GM23338 (cell line): ENCODE measurements around the gene LCE1A. TPM values are rescaled to one million over a fixed set of nuclear protein-coding genes. Genes with fewer than 3 reads are reported as not detected.

ENCODE experiments used
- NANOG ChIP-seq: IDR thresholded peaks from 2 replicates; pipeline ENCODE4 v1.6.1; 2016; ENCODE audit warnings: antibody characterized with exemption, borderline replicate concordance
- polyA plus RNA-seq: library from polyadenylated mRNA; unstranded; fragments of >200 nt; fragmentation: Nextera tagmentation; extraction: Ambion mirVana; gene quantifications from 2 replicates; pipeline ENCODE4 v1.2.1, GENCODE V29; 2016
- total RNA-seq: library from RNA; depleted of rRNA; stranded (reverse); fragments of >200 nt; shearing (Covaris generic); gene quantifications from 2 replicates; pipeline ENCODE4 v1.2.3, GENCODE V29; 2014; rRNA removed
- TF ChIP-seq, protein P1 (sequence below): IDR thresholded peaks from 2 replicates; pipeline ENCODE4 v1.6.1; 2016; ENCODE audit warnings: antibody characterized with exemption

The LCE1A gene
- total and polyA plus RNA-seq, 2 experiments from 2014 or later: not detected

DNA sequence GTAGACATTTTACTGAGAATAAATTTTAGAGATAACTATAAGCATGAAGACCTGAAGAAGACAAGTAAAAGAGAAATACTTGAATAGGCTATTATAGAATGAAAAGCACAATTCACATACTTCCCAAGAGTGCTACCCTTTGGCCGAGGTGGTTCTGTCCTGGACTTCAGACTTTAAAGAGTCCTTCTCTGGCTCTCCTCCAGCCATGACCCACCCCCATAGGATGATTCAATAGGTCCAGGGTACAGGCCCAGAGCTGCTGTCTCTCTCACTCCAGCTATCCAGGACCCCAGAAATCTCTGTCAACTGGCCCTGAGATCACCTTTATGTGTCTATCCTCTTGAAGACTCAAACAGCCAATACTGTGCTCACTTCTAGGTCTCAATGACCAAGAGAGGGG lies 49.6 kb downstream of the LCE1A start (continued):
- TF ChIP-seq, protein P1, sequence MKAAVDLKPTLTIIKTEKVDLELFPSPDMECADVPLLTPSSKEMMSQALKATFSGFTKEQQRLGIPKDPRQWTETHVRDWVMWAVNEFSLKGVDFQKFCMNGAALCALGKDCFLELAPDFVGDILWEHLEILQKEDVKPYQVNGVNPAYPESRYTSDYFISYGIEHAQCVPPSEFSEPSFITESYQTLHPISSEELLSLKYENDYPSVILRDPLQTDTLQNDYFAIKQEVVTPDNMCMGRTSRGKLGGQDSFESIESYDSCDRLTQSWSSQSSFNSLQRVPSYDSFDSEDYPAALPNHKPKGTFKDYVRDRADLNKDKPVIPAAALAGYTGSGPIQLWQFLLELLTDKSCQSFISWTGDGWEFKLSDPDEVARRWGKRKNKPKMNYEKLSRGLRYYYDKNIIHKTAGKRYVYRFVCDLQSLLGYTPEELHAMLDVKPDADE: no peak
- TF ChIP-seq NANOG: no peak

Other genes starting within 250 kb of the LCE1A start
- not detected in 2 replicates for gene LCE3D, start 247.0 kb upstream of the LCE1A start, total RNA-seq
- gene LCE3D, start 247.0 kb upstream of the LCE1A start, polyA plus RNA-seq: 0.52 TPM in 1 of 2 replicates, not detected in the other
- gene LCE3C, start 227.2 kb upstream of the LCE1A start, total RNA-seq: not detected in 2 replicates
- gene LCE3C, start 227.2 kb upstream of the LCE1A start, polyA plus RNA-seq: not detected in 2 replicates
- gene LCE3B, start 213.7 kb upstream of the LCE1A start, total RNA-seq: not detected in 2 replicates
- not detected in 2 replicates for gene LCE3B, start 213.7 kb upstream of the LCE1A start, polyA plus RNA-seq
- gene LCE3A, start 204.4 kb upstream of the LCE1A start, total RNA-seq: not detected in 2 replicates
- not detected in 2 replicates for gene LCE3A, start 204.4 kb upstream of the LCE1A start, polyA plus RNA-seq
- not detected in 2 replicates for gene LCE2D, start 164.1 kb upstream of the LCE1A start, total RNA-seq
- not detected in 2 replicates for gene LCE2D, start 164.1 kb upstream of the LCE1A start, polyA plus RNA-seq
- not detected in 2 replicates for gene LCE2C, start 152.2 kb upstream of the LCE1A start, total RNA-seq
- gene LCE2C, start 152.2 kb upstream of the LCE1A start, polyA plus RNA-seq: not detected in 2 replicates
- not detected in 2 replicates for gene LCE2B, start 141.3 kb upstream of the LCE1A start, total RNA-seq
- not detected in 2 replicates for gene LCE2B, start 141.3 kb upstream of the LCE1A start, polyA plus RNA-seq
- gene LCE2A, start 129.1 kb upstream of the LCE1A start, total RNA-seq: not detected in 2 replicates
- not detected in 2 replicates for gene LCE2A, start 129.1 kb upstream of the LCE1A start, polyA plus RNA-seq
- gene LCE4A, start 119.3 kb upstream of the LCE1A start, total RNA-seq: not detected in 2 replicates
- gene LCE4A, start 119.3 kb upstream of the LCE1A start, polyA plus RNA-seq: not detected in 2 replicates
- gene KPRP, start 69.4 kb upstream of the LCE1A start, total RNA-seq: not detected in 2 replicates
- not detected in 2 replicates for gene KPRP, start 69.4 kb upstream of the LCE1A start, polyA plus RNA-seq
- not detected in 2 replicates for gene LCE1F, start 52.3 kb upstream of the LCE1A start, total RNA-seq
- not detected in 2 replicates for gene LCE1F, start 52.3 kb upstream of the LCE1A start, polyA plus RNA-seq
- not detected in 2 replicates for gene LCE1E, start 41.2 kb upstream of the LCE1A start, total RNA-seq
- 0.43 TPM in 1 of 2 replicates, not detected in the other for gene LCE1E, start 41.2 kb upstream of the LCE1A start, polyA plus RNA-seq
- not detected in 2 replicates for gene LCE1D, start 30.8 kb upstream of the LCE1A start, total RNA-seq
- not detected in 2 replicates for gene LCE1D, start 30.8 kb upstream of the LCE1A start, polyA plus RNA-seq
- not detected in 2 replicates for gene LCE1C, start 20.8 kb upstream of the LCE1A start, total RNA-seq
- not detected in 2 replicates for gene LCE1C, start 20.8 kb upstream of the LCE1A start, polyA plus RNA-seq
- not detected in 2 replicates for gene LCE1B, start 15.5 kb upstream of the LCE1A start, total RNA-seq
- not detected in 2 replicates for gene LCE1B, start 15.5 kb upstream of the LCE1A start, polyA plus RNA-seq
- not detected in 2 replicates for gene LCE6A, start 15.4 kb downstream of the LCE1A start, total RNA-seq
- not detected in 2 replicates for gene LCE6A, start 15.4 kb downstream of the LCE1A start, polyA plus RNA-seq
- not detected in 2 replicates for gene LCE7A, start 32.5 kb downstream of the LCE1A start, total RNA-seq
- not detected in 2 replicates for gene LCE7A, start 32.5 kb downstream of the LCE1A start, polyA plus RNA-seq
- not detected in 2 replicates for gene SMCP, start 50.8 kb downstream of the LCE1A start, total RNA-seq
- not detected in 2 replicates for gene SMCP, start 50.8 kb downstream of the LCE1A start, polyA plus RNA-seq
- gene IVL, start 81.1 kb downstream of the LCE1A start, total RNA-seq: not detected in 2 replicates
- not detected in 2 replicates for gene IVL, start 81.1 kb downstream of the LCE1A start, polyA plus RNA-seq
- not detected in 2 replicates for gene SPRR5, start 119.7 kb downstream of the LCE1A start, total RNA-seq
- not detected in 2 replicates for gene SPRR5, start 119.7 kb downstream of the LCE1A start, polyA plus RNA-seq
- gene SPRR4, start 143.2 kb downstream of the LCE1A start, total RNA-seq: not detected in 2 replicates
- gene SPRR4, start 143.2 kb downstream of the LCE1A start, polyA plus RNA-seq: not detected in 2 replicates
- not detected in 2 replicates for gene SPRR1A, start 156.6 kb downstream of the LCE1A start, total RNA-seq
- not detected in 2 replicates for gene SPRR1A, start 156.6 kb downstream of the LCE1A start, polyA plus RNA-seq
- not detected in 2 replicates for gene SPRR3, start 174.3 kb downstream of the LCE1A start, total RNA-seq
- gene SPRR3, start 174.3 kb downstream of the LCE1A start, polyA plus RNA-seq: not detected in 2 replicates
- gene SPRR1B, start 203.7 kb downstream of the LCE1A start, total RNA-seq: not detected in 2 replicates
- gene SPRR1B, start 203.7 kb downstream of the LCE1A start, polyA plus RNA-seq: not detected in 2 replicates
- not detected in 2 replicates for gene SPRR2D, start 213.6 kb downstream of the LCE1A start, total RNA-seq
- not detected in 2 replicates for gene SPRR2D, start 213.6 kb downstream of the LCE1A start, polyA plus RNA-seq
- not detected in 2 replicates for gene SPRR2A, start 230.0 kb downstream of the LCE1A start, total RNA-seq
- 0.43 TPM in 1 of 2 replicates, not detected in the other for gene SPRR2A, start 230.0 kb downstream of the LCE1A start, polyA plus RNA-seq
- not detected in 2 replicates for gene SPRR2B, start 244.1 kb downstream of the LCE1A start, total RNA-seq
- not detected in 2 replicates for gene SPRR2B, start 244.1 kb downstream of the LCE1A start, polyA plus RNA-seq